ENCODE measurements around the gene FREM1. TPM values are rescaled to one million over a fixed set of nuclear protein-coding genes. Genes with fewer than 3 reads are reported as not detected.

FREM1 gene
- total and polyA plus RNA-seq, 2 of the 4 experiments (the other 2 are of a cell fraction) = under 0.01 TPM; not detected in 1

- Histone ChIP-seq H2BK5ac (ENCODE audit: low read depth, low read length, poor library complexity, severe bottlenecking) (no peak overlapping the region), H3K9ac (ENCODE audit: low read depth, low read length) (no peak overlapping the region), H4K91ac (ENCODE audit: insufficient read depth, low read depth, low read length) (no peak overlapping the region), H4K20me1 (ENCODE audit: insufficient read depth, low read length) (no peaks in the 10 kb centered on the region), H3K9me3 (ENCODE audit: control insufficient read depth, insufficient read depth, low read length) (no peaks in the 10 kb centered on the region), H3K27ac (ENCODE audit: insufficient read depth, low read length) (no peak overlapping the region), H3K18ac (ENCODE audit: low read depth, low read length) (no peak overlapping the region), H2BK20ac (ENCODE audit: low read depth, low read length) (no peak overlapping the region), H4K8ac (ENCODE audit: low read depth in 2 of 2, low read length in 2 of 2) (no peak overlapping the region), H3K27me3 (ENCODE audit: control insufficient read depth, insufficient read depth, low read length) (no peaks in the 10 kb centered on the region; the same call in none of the 2 replicates), H3K56ac (ENCODE audit: extremely low read depth, insufficient read depth, low read length) (no peak overlapping the region), H2AK9ac (replicated peaks; ENCODE audit: low read depth, low read length, poor library complexity) (no peak overlapping the region), H3K4me2 (ENCODE audit: low read depth, low read length) (no peak overlapping the region), H3K4me1 (ENCODE audit: control insufficient read depth, insufficient read depth, low read length) (no peaks in the 10 kb centered on the region), H3K4me3 (ENCODE audit: insufficient read depth, low read depth, low read length) (no peak overlapping the region), H3K9me1 (ENCODE audit: insufficient read depth, low read length) (no peaks in the 10 kb centered on the region), H3K36me3 (ENCODE audit: control insufficient read depth, insufficient read depth, low read length) (no peaks in the 10 kb centered on the region), H2AK5ac (ENCODE audit: low read depth, low read length) (no peak overlapping the region), H4K5ac (ENCODE audit: low read depth, low read length) (no peak overlapping the region), H3K23ac (ENCODE audit: low read depth, low read length) (no peak overlapping the region), H2BK15ac (ENCODE audit: low read depth, low read length) (no peak overlapping the region), H3K14ac (replicated peaks; ENCODE audit: low read depth, low read length) (no peak overlapping the region), H3K4ac (ENCODE audit: low read depth, low read length) (no peak overlapping the region), H2BK120ac (ENCODE audit: low read depth, low read length) (no peak overlapping the region), H2AFZ (replicated peaks; ENCODE audit: low read length, poor library complexity) (no peak overlapping the region), H3K79me1 (ENCODE audit: low read depth in 1 of 2, low read length in 2 of 2) (no peaks in the 10 kb centered on the region)
- dilution Hi-C loops (cut with HindIII; ENCODE audit: low sequenced_read_pairs, unreplicated experiment) = no loop called here
- intact Hi-C loops (cut with micrococcal nuclease) = no loop called here
- no peak for DNase-seq
- POLR2A ChIA-PET (ENCODE audit: unreplicated experiment) = no interaction called here
- WGBS, 2 experiments (ENCODE audit: extremely low coverage in 2 of 2, insufficient read length in 1 of 2) = no CpG with 5 or more reads among the region's 1 CpG
- TF ChIP-seq NFE2L2 (IDR thresholded peaks at IDR 0.05; ENCODE audit: low read depth, low read length) (no peak), CTCF (conservative IDR thresholded peaks at IDR 0.05; ENCODE audit: low read depth, low read length) (no peak), RCOR1 (IDR thresholded peaks at IDR 0.05; ENCODE audit: insufficient replicate concordance, low read length) (no peak), POLR2A (IDR thresholded peaks at IDR 0.05; ENCODE audit: low read depth, low read length) (no peak), MXI1 (IDR thresholded peaks at IDR 0.05; ENCODE audit: borderline replicate concordance, low read depth, low read length) (no peak), MAZ (IDR thresholded peaks at IDR 0.05; ENCODE audit: borderline replicate concordance, low read depth, low read length) (no peak), USF2 (IDR thresholded peaks at IDR 0.05; ENCODE audit: low read depth, low read length) (no peak), RFX5 (IDR thresholded peaks at IDR 0.05; ENCODE audit: low read depth, low read length) (no peak), SMC3 (IDR thresholded peaks at IDR 0.05; ENCODE audit: low read depth, low read length) (no peak), BHLHE40 (IDR thresholded peaks at IDR 0.05; ENCODE audit: low read depth, low read length) (no peak), ELK1 (IDR thresholded peaks at IDR 0.05; ENCODE audit: borderline replicate concordance, low read depth, low read length) (no peak), RAD21 (IDR thresholded peaks at IDR 0.05; ENCODE audit: low read length) (no peak), MAFK (IDR thresholded peaks at IDR 0.05; ENCODE audit: low read depth, low read length) (no peak)
- no peak for ATAC-seq (ENCODE audit: low read depth)
- BruUV-seq (replicated peaks) = no TSS peak
- CTCF ChIA-PET = no interaction called here
- in situ Hi-C loops (cut with MboI; ENCODE audit: low sequenced_read_pairs) = no loop called here
Measured at GRCh38 chr9:14752871-14753270, 157.4 kb downstream of the FREM1 start.

Data from IMR-90 (cell line).